ENCODE results near the gene SGTA. TPM values are rescaled to one million over a fixed set of nuclear protein-coding genes. Genes with fewer than 3 reads are reported as not detected.

SGTA gene
- total and polyA plus RNA-seq, 2 experiments from 2014 or later = 71.6 to 102 TPM

DNA sequence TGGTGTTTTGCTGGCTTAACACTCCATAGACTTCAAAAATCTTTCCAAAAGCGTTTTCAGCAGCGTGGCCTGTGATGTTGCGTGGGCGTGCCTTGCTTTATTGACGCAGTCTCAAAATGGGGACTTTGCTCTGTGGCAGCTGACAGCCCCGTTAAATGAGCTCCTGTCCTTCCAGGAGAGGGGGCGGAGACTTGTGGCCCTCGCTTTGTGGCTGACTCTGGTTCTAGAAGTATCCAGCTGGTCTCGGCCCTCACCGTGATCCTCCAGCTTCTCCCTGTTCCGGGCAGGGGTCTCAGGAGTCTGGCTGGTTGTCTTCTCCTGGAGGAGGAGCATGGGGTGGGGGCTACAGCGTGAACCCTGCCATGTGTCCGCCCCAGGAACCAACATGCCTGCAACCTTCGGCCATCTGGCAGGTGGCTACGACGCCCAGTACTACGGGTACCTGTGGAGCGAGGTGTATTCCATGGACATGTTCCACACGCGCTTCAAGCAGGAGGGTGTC is 28.2 kb upstream of the SGTA start:
- Histone ChIP-seq H3K4me2 (no peak overlapping the region), H3K36me3 (ENCODE audit: insufficient read depth) (no peaks in the 10 kb centered on the region; the same call in 1 of the 2 replicates)

More for the DNA sequence above, 28.2 kb upstream of the SGTA start:
- no peaks in the 10 kb centered on the region for H3K27me3 ChIP-seq (ENCODE audit: insufficient read depth)
- H3K4me1 Mint-ChIP-seq = no peaks in the 10 kb centered on the region
- ATAC-seq (no peak), DNase-seq (ENCODE audit: low spot score) (no peak)
- no peak overlapping the region for H2AFZ ChIP-seq
- H3K79me2 ChIP-seq (replicated peaks; ENCODE audit: insufficient read depth) = no peaks in the 10 kb centered on the region
- no peaks in the 10 kb centered on the region for H3K9me2 ChIP-seq (ENCODE audit: insufficient read depth)
- no peaks in the 10 kb centered on the region for H3F3A ChIP-seq (replicated peaks; ENCODE audit: low read depth)
- no peak overlapping the region for H3K27ac ChIP-seq (ENCODE audit: low read depth)
- TF ChIP-seq STAT1 (IDR thresholded peaks at IDR 0.05; ENCODE audit: unreplicated experiment) (no peak), ZNF331 (CRISPR knock-in tag; IDR thresholded peaks at IDR 0.05; ENCODE audit: low read depth) (no peak), ZNF114 (CRISPR knock-in tag; IDR thresholded peaks at IDR 0.05) (no peak), JUNB (IDR thresholded peaks at IDR 0.05; ENCODE audit: unreplicated experiment) (no peak), EZH2 (IDR thresholded peaks at IDR 0.05; ENCODE audit: low read depth, unreplicated experiment) (no peak), NANOG (IDR thresholded peaks at IDR 0.05; ENCODE audit: borderline replicate concordance) (no peak), CREB1 (CRISPR knock-in tag; IDR thresholded peaks at IDR 0.05; ENCODE audit: low read depth) (no peak)
- TF ChIP-seq, protein P1, sequence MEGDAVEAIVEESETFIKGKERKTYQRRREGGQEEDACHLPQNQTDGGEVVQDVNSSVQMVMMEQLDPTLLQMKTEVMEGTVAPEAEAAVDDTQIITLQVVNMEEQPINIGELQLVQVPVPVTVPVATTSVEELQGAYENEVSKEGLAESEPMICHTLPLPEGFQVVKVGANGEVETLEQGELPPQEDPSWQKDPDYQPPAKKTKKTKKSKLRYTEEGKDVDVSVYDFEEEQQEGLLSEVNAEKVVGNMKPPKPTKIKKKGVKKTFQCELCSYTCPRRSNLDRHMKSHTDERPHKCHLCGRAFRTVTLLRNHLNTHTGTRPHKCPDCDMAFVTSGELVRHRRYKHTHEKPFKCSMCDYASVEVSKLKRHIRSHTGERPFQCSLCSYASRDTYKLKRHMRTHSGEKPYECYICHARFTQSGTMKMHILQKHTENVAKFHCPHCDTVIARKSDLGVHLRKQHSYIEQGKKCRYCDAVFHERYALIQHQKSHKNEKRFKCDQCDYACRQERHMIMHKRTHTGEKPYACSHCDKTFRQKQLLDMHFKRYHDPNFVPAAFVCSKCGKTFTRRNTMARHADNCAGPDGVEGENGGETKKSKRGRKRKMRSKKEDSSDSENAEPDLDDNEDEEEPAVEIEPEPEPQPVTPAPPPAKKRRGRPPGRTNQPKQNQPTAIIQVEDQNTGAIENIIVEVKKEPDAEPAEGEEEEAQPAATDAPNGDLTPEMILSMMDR (conservative IDR thresholded peaks at IDR 0.05; ENCODE audit: low read depth in 2 of 2) = no peak
- TF ChIP-seq, protein P2, sequence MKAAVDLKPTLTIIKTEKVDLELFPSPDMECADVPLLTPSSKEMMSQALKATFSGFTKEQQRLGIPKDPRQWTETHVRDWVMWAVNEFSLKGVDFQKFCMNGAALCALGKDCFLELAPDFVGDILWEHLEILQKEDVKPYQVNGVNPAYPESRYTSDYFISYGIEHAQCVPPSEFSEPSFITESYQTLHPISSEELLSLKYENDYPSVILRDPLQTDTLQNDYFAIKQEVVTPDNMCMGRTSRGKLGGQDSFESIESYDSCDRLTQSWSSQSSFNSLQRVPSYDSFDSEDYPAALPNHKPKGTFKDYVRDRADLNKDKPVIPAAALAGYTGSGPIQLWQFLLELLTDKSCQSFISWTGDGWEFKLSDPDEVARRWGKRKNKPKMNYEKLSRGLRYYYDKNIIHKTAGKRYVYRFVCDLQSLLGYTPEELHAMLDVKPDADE (IDR thresholded peaks at IDR 0.05) = no peak
- TF ChIP-seq, protein P3, sequence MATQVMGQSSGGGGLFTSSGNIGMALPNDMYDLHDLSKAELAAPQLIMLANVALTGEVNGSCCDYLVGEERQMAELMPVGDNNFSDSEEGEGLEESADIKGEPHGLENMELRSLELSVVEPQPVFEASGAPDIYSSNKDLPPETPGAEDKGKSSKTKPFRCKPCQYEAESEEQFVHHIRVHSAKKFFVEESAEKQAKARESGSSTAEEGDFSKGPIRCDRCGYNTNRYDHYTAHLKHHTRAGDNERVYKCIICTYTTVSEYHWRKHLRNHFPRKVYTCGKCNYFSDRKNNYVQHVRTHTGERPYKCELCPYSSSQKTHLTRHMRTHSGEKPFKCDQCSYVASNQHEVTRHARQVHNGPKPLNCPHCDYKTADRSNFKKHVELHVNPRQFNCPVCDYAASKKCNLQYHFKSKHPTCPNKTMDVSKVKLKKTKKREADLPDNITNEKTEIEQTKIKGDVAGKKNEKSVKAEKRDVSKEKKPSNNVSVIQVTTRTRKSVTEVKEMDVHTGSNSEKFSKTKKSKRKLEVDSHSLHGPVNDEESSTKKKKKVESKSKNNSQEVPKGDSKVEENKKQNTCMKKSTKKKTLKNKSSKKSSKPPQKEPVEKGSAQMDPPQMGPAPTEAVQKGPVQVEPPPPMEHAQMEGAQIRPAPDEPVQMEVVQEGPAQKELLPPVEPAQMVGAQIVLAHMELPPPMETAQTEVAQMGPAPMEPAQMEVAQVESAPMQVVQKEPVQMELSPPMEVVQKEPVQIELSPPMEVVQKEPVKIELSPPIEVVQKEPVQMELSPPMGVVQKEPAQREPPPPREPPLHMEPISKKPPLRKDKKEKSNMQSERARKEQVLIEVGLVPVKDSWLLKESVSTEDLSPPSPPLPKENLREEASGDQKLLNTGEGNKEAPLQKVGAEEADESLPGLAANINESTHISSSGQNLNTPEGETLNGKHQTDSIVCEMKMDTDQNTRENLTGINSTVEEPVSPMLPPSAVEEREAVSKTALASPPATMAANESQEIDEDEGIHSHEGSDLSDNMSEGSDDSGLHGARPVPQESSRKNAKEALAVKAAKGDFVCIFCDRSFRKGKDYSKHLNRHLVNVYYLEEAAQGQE (IDR thresholded peaks at IDR 0.05; ENCODE audit: unreplicated experiment) = no peak
- H3K27me3 Mint-ChIP-seq (ENCODE audit: insufficient read depth, low read depth, poor library complexity) = peaks cover 7% of the 10 kb centered on the region
- H3K4me3 Mint-ChIP-seq = no peak overlapping the region
- no peaks in the 10 kb centered on the region for H3K4me1 ChIP-seq (ENCODE audit: insufficient read depth)
- H3K27ac Mint-ChIP-seq = no peak overlapping the region
- no peaks in the 10 kb centered on the region for H4K20me1 ChIP-seq (replicated peaks; ENCODE audit: insufficient read depth)
- peaks cover 23% of the 10 kb centered on the region for H3K36me3 Mint-ChIP-seq (ENCODE audit: low read depth)
- no peak overlapping the region for H3K4me3 ChIP-seq
- no peaks in the 10 kb centered on the region; the same call in 2 of the 3 replicates for H3K9me3 Mint-ChIP-seq
